H9 (cell line): ENCODE data around the gene STK32C. TPM values are rescaled to one million over a fixed set of nuclear protein-coding genes. Genes with fewer than 3 reads are reported as not detected.

Experiments used
- DNase-seq: peaks from one replicate; pipeline ENCODE4 v3.0.0-alpha.2; 2017
- H2AFZ ChIP-seq: one replicate; pipeline ENCODE4 v1.6.1; 2013; ENCODE audit warnings: mild to moderate bottlenecking, low read length, control low read depth, moderate library complexity
- H2AK5ac ChIP-seq: 2 replicates; pipeline ENCODE4 v1.6.1; 2013; ENCODE audit warnings: low read length, control low read depth, mixed read lengths; ENCODE audit not compliant: insufficient read length
- H2BK120ac ChIP-seq: one replicate; pipeline ENCODE4 v1.6.1; 2013; ENCODE audit warnings: low read depth, mild to moderate bottlenecking, low read length, control low read depth, inconsistent platforms; ENCODE audit not compliant: poor library complexity, severe bottlenecking
- H2BK12ac ChIP-seq: 2 replicates; pipeline ENCODE4 v1.6.1; 2013; ENCODE audit warnings: low read length, control low read depth, mixed read lengths, low read depth; ENCODE audit not compliant: insufficient read length
- H2BK15ac ChIP-seq: 2 replicates; pipeline ENCODE4 v1.6.1; 2013; ENCODE audit warnings: low read depth, low read length, control low read depth
- H2BK20ac ChIP-seq: one replicate; pipeline ENCODE4 v1.6.1; 2013; ENCODE audit warnings: low read depth, mild to moderate bottlenecking, low read length, control low read depth, inconsistent platforms; ENCODE audit not compliant: poor library complexity, severe bottlenecking
- H2BK5ac ChIP-seq: 2 replicates; pipeline ENCODE4 v1.6.1; 2013; ENCODE audit warnings: low read length, control low read depth, mixed read lengths; ENCODE audit not compliant: insufficient read length
- H3K14ac ChIP-seq: 2 replicates; pipeline ENCODE4 v1.6.1; 2013; ENCODE audit warnings: low read length, control low read depth; ENCODE audit not compliant: insufficient read depth
- H3K18ac ChIP-seq: 2 replicates; pipeline ENCODE4 v1.6.1; 2013; ENCODE audit warnings: low read depth, mild to moderate bottlenecking, mixed read lengths, low read length, control low read depth; ENCODE audit not compliant: insufficient read length
- H3K23ac ChIP-seq: 2 replicates; pipeline ENCODE4 v1.6.1; 2013; ENCODE audit warnings: low read length, control low read depth, mixed read lengths, low read depth; ENCODE audit not compliant: insufficient read length
- H3K23me2 ChIP-seq: 2 replicates; pipeline ENCODE4 v1.6.1; 2013; ENCODE audit warnings: low read depth, mild to moderate bottlenecking, mixed read lengths, low read length, control low read depth; ENCODE audit not compliant: insufficient read length, poor library complexity, severe bottlenecking
- H3K27ac ChIP-seq: 2 replicates; pipeline ENCODE4 v1.5.1; 2013; ENCODE audit warnings: low read length, control low read depth, mixed read lengths, low read depth; ENCODE audit not compliant: insufficient read length
- H3K27me3 ChIP-seq: 2 replicates; pipeline ENCODE4 v1.6.1; 2013; ENCODE audit warnings: low read length, control low read depth, inconsistent platforms; ENCODE audit not compliant: insufficient read depth
- H3K4ac ChIP-seq: 2 replicates; pipeline ENCODE4 v1.6.1; 2013; ENCODE audit warnings: low read depth, mild to moderate bottlenecking, control low read depth, inconsistent platforms, low read length, moderate library complexity
- H3K4me1 ChIP-seq: 2 replicates; pipeline ENCODE4 v1.6.1; 2013; ENCODE audit warnings: low read length, control low read depth, inconsistent platforms; ENCODE audit not compliant: insufficient read depth
- H3K4me2 ChIP-seq: 2 replicates; pipeline ENCODE4 v1.6.1; 2013; ENCODE audit warnings: low read length, control low read depth, mixed read lengths; ENCODE audit not compliant: insufficient read length, insufficient read depth
- H3K56ac ChIP-seq: 2 replicates; pipeline ENCODE4 v1.6.1; 2013; ENCODE audit warnings: low read depth, mild to moderate bottlenecking, mixed read lengths, low read length, control low read depth; ENCODE audit not compliant: insufficient read length
- H3K79me1 ChIP-seq: 2 replicates; pipeline ENCODE4 v1.6.1; 2013; ENCODE audit warnings: low read depth, mild to moderate bottlenecking, moderate library complexity, low read length, control low read depth, inconsistent platforms; ENCODE audit not compliant: insufficient read depth, poor library complexity, severe bottlenecking
- H3K79me2 ChIP-seq: 2 replicates; pipeline ENCODE4 v1.6.1; 2013; ENCODE audit warnings: low read length, control low read depth, inconsistent platforms; ENCODE audit not compliant: insufficient read depth
- H3K9ac ChIP-seq: 2 replicates; pipeline ENCODE4 v1.6.1; 2013; ENCODE audit warnings: low read length, control low read depth, mixed read lengths; ENCODE audit not compliant: insufficient read length; ENCODE audit errors: extremely low read depth
- H3K9me3 ChIP-seq: one replicate; pipeline ENCODE4 v1.6.1; 2013; ENCODE audit warnings: low read depth, low read length, inconsistent platforms; ENCODE audit not compliant: control insufficient read depth
- H3T11ph ChIP-seq: one replicate; pipeline ENCODE4 v1.6.1; 2013; ENCODE audit warnings: mild to moderate bottlenecking, low read length, control low read depth, inconsistent platforms
- H4K20me1 ChIP-seq: one replicate; pipeline ENCODE4 v1.6.1; 2013; ENCODE audit not compliant: control insufficient read depth, insufficient read length, insufficient read depth
- H4K5ac ChIP-seq: 2 replicates; pipeline ENCODE4 v1.6.1; 2013; ENCODE audit warnings: low read depth, mild to moderate bottlenecking, mixed read lengths, low read length, control low read depth; ENCODE audit not compliant: insufficient read length
- H4K8ac ChIP-seq: replicated peaks from 2 replicates; pipeline ENCODE4 v1.6.1; 2013; ENCODE audit warnings: low read length, control low read depth, mixed read lengths, low read depth; ENCODE audit not compliant: insufficient read length
- H4K91ac ChIP-seq: 2 replicates; pipeline ENCODE4 v1.6.1; 2013; ENCODE audit warnings: low read depth, mild to moderate bottlenecking, moderate library complexity, mixed read lengths, low read length, control low read depth; ENCODE audit not compliant: insufficient read length
- H3K27ac Mint-ChIP-seq, 3 experiments: 2 replicates in 2 of 3; 3 replicates in 1 of 3; pipeline ENCODE4 v1.8.0; 2020 to 2021; ENCODE audit warnings: mixed read lengths in 3 of 3, mild to moderate bottlenecking in 1 of 3, moderate library complexity in 1 of 3
- H3K27me3 Mint-ChIP-seq: 2 replicates; pipeline ENCODE4 v1.8.0; 2021; ENCODE audit warnings: low read depth, mild to moderate bottlenecking, moderate library complexity, mixed read lengths
- H3K36me3 Mint-ChIP-seq, 3 experiments: 2 replicates in 2 of 3; 3 replicates in 1 of 3; pipeline ENCODE4 v1.8.0; 2020 to 2021; ENCODE audit warnings: low read depth in 3 of 3, mixed read lengths in 3 of 3; ENCODE audit not compliant: insufficient read depth in 1 of 3
- H3K4me1 Mint-ChIP-seq, 2 experiments: 2 replicates each; pipeline ENCODE4 v1.8.0; 2020; ENCODE audit warnings: mixed read lengths in 2 of 2
- H3K4me3 Mint-ChIP-seq, 2 experiments: 2 replicates in 1 of 2; 3 replicates in 1 of 2; pipeline ENCODE4 v1.8.0; 2020 to 2021; ENCODE audit warnings: mild to moderate bottlenecking in 2 of 2, mixed read lengths in 2 of 2, moderate library complexity in 1 of 2
- H3K9me3 Mint-ChIP-seq, 2 experiments: 2 replicates in 1 of 2; 3 replicates in 1 of 2; pipeline ENCODE4 v1.8.0; 2020; ENCODE audit warnings: mild to moderate bottlenecking in 2 of 2, mixed read lengths in 2 of 2, moderate library complexity in 1 of 2
- CTCF ChIP-seq: fragments of 200-600 bp; sonication (generic); conservative IDR thresholded peaks from 3 replicates; pipeline ENCODE4 v1.8.0; 2021; ENCODE audit warnings: antibody characterized with exemption, mild to moderate bottlenecking
- WGBS: extraction: QIAGEN DNeasy Blood & Tissue Kit; methylation state at CpG from one replicate; pipeline ENCODE4 v1.1.7; 2013; ENCODE audit warnings: missing lambda C conversion rate, low lambda C conversion rate, mixed read lengths; ENCODE audit not compliant: insufficient read length; ENCODE audit errors: extremely low coverage; 5-methylcytosine and 5-hydroxymethylcytosine counted together
- total RNA-seq: library from RNA; stranded (reverse); gene quantifications from 2 replicates; pipeline ENCODE4 v1.2.1, GENCODE V29; 2021

STK32C gene
- total RNA-seq, 1 experiment from 2014 or later: 11.3 TPM

- Histone ChIP-seq H3K79me1 (no peaks in the 10 kb centered on the region), H2BK15ac (no peak overlapping the region), H2AFZ (no peak overlapping the region), H2BK12ac (no peak overlapping the region), H3K56ac (no peak overlapping the region), H3K18ac (no peak overlapping the region), H2BK5ac (no peak overlapping the region), H4K91ac (no peak overlapping the region), H3K9ac (no peak overlapping the region), H4K8ac (no peak overlapping the region), H3K14ac (no peak overlapping the region), H4K20me1 (no peaks in the 10 kb centered on the region), H3K79me2 (no peaks in the 10 kb centered on the region), H3T11ph (no peak overlapping the region), H3K9me3 (no peaks in the 10 kb centered on the region), H3K4ac (no peak overlapping the region), H3K23me2 (peaks cover 2% of the 10 kb centered on the region), H4K5ac (no peak overlapping the region), H2BK120ac (no peak overlapping the region), H3K4me1 (no peaks in the 10 kb centered on the region), H2AK5ac (no peak overlapping the region), H3K27me3 (no peaks in the 10 kb centered on the region), H3K4me2 (no peak overlapping the region), H3K27ac (no peak overlapping the region), H3K23ac (no peak overlapping the region), H2BK20ac (no peak overlapping the region)
- H3K4me3 Mint-ChIP-seq: no peak overlapping the region
- no peak overlapping the region for H3K27ac Mint-ChIP-seq
- no peak for TF ChIP-seq CTCF
- no peaks in the 10 kb centered on the region; a peak in 1 of 5 replicates for H3K9me3 Mint-ChIP-seq
- peaks cover 3% of the 10 kb centered on the region for H3K27me3 Mint-ChIP-seq
- peaks cover 4 to 14% of the 10 kb centered on the region in 2 experiments for H3K4me1 Mint-ChIP-seq
- no CpG with 5 or more reads among the region's 11 CpGs for WGBS
- no peak for DNase-seq
- H3K36me3 Mint-ChIP-seq: no peaks in the 10 kb centered on the region
These were observed 64.1 kb downstream of the STK32C start for GRCh38 chr10:132243626-132244025.
